GM21360 (cell line): ENCODE measurements around the gene SNX20.
A peak's percentile ranks its signal among the peaks of the same experiment; 100 is the strongest.

ENCODE experiments used
- ATAC-seq: cut with Tn5 transposase; IDR thresholded peaks from one replicate; pipeline ENCODE4 v1.9.1; 2021; ENCODE audit warnings: mild to moderate bottlenecking, moderate library complexity; ENCODE audit not compliant: unreplicated experiment

Gene SNX20

GRCh38 chr16:50681021-50681885 lies at the start of gene SNX20:
Gene SNX20, minus strand, starts transcription at chr16:50681312. Its CDS starts 3,786 bp downstream, at chr16:50677526.
- peak; percentile 33 for ATAC-seq

GRCh38 chr16:50724306-50724705 lies 43.2 kb upstream of the SNX20 start:
- ATAC-seq, result no peak

DNA sequence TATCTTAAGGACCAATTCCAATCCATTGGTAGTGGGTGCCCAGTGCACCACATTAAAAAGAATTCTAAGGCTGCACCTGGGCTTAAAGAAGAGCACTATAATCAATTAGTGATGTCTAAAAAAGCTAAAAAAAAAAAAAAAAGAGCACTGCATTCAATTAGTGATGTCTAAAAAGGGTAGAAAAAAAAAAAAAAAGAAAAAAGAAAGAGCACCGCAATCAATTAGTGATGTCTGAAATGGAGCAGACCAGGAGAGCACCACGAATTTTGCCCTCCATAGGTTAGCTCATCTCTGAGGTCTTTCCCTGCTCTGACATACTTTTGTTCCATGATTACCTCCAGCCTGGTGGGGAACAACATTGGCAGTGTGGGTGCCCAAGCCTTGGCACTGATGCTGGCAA lies 41.8 kb upstream of the SNX20 start:
- ATAC-seq, result no peak

GRCh38 chr16:50722405-50722737 lies 41.3 kb upstream of the SNX20 start:
- ATAC-seq, result no peak

DNA sequence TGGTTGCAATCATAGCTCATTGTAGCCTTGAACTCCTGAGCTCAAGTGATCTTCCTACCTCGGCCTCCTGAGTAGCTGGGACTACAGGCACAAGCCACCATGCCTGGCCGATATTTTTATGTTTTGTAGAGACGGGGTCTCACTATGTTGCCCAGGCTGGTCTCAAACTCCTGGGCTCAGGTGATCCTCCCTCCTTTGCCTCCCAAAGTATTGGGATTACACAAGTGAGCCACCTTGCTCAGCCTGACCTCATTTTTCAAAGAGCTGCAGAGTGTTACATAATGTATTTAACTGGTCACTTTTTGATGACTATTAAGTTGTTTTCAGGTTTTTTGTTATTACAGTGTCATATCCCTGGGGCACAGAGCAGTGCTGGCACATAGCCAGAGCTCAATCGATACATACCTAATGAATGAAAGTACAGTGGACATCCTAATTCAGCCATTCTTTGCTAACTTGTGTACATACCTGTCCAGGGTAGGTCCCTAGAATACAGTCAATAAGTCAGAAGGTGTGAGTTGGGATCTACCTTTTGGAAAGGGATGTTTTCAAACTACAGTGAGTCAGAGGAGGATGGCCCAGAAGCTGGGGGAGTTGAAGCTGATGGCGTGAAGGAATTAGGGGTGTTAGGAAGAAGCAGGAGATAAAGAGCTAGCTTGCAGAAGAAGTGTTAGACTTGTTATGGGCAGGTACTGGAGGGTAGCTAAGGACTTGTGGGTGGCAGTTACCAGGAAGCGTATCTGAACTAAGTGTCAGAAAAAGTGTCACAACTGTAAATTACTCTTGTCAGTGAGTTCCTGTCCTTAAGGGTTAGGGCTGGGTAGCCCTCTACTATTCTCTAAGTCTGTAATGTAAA lies 40.7 kb upstream of the SNX20 start:
- no peak for ATAC-seq

DNA sequence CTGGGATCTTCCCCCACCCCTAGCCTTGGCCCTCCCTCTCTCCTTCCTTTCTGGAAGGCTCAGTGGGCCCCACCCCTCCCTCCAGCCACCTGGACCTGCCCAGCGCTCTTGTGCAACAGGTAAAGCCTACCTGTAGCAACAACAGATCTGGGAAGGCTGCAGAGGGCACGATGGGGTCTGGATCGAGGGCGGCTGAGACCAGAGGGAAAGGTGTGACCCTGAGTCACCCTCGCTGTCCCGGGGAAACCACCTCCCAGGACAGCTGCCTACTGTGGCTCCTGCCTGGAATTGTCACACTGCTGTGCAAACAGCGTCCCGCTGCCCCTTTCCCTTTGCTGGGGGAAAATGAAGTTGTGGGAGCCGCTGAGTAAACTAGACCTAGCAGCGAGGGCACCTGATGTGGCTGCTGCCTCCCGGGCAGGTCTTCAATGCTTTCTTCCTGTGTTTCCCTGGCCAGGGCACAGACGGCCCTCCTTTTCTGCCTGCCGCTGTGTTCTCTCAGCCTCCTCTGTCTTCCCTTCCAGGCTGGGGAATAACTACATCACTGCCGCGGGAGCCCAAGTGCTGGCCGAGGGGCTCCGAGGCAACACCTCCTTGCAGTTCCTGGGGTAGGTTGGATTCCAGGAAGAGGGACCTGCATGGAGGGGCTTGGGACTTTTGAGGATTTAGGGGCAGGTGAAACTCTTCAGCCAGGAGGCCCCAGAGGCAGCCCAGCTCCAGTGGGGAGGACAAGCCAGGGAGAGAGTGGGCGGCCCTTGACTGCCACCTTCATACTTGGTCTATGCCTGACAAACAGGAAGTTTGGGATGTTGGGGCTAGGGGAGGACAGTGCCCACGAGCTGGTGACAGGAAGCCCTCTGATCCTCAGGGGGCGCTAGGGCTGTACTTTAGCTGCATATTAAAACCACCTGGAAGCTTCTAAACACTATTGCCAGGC lies 38.6 kb upstream of the SNX20 start:
- no peak for ATAC-seq

- ATAC-seq, result no peak
Measured at GRCh38 chr16:50718761-50719400, 37.8 kb upstream of the SNX20 start.

DNA sequence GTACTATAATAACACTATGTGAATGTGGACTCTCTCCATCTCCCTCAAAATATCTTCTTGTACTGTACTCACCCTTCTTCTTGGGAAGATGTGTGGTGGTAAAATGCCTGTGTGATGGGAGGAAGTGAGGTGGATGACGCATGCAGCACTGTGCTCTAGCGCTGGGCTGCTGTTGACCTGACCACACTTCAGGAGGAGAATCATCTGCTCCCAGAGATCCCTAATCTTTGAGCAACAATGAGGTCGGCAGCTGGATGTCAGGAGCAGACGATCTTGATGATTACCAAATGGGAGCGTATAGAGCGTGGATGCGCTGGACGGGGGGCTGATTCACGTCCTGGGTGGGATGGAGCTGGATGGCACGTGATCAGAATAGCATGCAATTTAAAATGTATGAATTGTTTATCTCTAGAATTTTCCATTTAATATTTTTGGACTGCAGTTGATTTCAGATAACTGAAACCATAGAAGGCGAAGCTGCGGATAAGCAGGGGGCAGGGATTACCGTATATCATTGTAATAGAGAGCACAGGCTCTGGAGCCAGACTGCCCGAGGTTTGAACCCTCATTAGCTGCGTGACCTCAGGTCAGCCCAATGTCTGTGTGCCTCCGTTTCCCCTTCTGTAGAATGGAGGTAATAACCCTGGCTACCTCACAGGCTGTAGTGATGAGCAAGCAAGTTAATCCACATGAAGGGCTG lies 37.1 kb upstream of the SNX20 start:
- ATAC-seq, result no peak

DNA sequence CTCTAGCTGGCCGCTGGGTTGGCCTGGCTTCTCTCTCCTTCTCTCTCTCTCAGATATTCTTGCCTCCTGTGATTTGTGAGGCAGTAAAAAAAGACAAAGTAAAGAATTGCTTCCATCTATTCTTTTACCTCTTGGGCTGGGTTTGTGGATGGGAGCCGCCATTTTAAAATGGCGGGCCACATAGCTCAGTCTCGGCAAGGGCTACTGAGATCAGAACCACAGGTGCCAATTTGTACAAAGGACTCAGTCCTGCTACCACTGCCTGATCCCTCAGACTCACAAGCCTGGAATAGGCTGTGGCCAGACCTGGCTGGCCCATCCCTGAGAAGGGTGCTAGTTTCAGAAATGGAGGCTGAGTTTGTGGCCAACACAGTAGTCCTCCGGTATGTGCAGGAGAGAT lies 36.4 kb upstream of the SNX20 start:
- ATAC-seq, result no peak

DNA sequence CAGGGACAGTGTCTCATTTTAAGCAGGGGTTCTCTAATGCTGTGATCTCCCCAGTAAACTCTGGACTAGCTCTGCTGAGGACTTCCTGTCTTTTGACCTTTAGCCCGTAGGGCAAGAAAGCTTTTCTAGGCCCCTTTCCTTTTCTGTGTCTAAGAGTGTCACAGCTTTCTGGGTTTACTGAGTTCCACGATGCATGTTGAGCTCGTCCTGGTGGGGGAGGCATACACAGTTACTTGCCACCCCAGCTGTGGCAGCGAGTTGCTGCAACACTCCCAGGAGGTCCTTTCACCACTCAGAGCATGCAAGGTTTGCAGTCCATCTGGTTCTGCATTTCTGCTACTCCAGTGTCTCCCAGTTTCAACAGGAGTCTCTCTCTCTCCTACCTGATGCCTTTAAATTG lies 36.0 kb upstream of the SNX20 start:
- no peak for ATAC-seq

DNA sequence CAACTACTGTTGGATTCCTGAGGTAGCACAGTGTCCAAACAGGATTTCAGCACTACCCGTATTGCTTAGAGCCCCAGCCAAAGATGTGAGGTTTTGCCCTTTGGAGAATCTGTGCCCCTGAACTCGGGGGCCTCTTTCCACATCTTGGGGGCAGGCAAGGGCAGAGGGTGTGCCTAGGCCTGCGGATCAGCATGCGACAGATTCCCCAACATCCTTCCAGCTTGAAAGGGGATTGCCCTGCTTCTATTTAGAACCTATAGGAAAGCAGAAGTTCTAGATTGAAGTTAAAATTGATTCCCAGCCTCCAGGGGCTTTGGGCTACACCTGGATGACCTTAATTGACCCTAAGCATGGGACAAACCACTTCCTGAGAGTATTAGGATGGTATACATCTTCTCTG lies 31.8 kb upstream of the SNX20 start:
- no peak for ATAC-seq

DNA sequence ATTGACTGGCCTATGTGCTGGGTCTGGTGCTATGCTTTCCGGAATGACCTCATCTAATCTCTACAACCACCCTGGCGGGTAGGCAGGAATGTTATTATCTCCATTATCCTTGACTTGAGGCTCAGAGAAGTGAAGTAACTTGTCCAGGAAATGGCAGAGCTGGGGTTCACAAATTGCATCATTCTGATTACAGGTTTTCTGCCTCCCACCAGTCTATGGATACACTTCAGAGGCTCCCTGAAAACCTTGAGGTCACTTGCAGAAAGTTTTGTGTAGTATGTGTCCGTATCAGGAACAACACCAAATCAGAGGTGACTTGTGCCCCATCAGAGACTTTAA lies 31.4 kb upstream of the SNX20 start:
- ATAC-seq, result no peak

DNA sequence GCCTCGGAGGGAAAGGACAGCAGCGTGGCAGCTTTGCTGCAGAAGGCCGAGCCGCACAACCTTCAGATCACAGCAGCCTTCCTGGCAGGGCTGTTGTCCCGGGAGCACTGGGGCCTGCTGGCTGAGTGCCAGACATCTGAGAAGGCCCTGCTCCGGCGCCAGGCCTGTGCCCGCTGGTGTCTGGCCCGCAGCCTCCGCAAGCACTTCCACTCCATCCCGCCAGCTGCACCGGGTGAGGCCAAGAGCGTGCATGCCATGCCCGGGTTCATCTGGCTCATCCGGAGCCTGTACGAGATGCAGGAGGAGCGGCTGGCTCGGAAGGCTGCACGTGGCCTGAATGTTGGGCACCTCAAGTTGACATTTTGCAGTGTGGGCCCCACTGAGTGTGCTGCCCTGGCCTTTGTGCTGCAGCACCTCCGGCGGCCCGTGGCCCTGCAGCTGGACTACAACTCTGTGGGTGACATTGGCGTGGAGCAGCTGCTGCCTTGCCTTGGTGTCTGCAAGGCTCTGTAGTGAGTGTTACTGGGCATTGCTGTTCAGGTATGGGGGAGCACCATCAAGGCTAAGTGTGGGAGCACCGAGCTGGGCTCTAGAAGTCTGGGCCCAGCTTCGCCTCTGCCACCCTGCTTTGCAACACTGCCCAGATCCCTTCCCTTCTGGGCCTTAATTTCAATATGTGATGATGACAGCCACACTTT lies 30.9 kb upstream of the SNX20 start:
- ATAC-seq, result no peak

DNA sequence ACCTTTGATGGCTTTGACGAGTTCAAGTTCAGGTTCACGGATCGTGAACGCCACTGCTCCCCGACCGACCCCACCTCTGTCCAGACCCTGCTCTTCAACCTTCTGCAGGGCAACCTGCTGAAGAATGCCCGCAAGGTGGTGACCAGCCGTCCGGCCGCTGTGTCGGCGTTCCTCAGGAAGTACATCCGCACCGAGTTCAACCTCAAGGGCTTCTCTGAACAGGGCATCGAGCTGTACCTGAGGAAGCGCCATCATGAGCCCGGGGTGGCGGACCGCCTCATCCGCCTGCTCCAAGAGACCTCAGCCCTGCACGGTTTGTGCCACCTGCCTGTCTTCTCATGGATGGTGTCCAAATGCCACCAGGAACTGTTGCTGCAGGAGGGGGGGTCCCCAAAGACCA lies 29.9 kb upstream of the SNX20 start:
- no peak for ATAC-seq

DNA sequence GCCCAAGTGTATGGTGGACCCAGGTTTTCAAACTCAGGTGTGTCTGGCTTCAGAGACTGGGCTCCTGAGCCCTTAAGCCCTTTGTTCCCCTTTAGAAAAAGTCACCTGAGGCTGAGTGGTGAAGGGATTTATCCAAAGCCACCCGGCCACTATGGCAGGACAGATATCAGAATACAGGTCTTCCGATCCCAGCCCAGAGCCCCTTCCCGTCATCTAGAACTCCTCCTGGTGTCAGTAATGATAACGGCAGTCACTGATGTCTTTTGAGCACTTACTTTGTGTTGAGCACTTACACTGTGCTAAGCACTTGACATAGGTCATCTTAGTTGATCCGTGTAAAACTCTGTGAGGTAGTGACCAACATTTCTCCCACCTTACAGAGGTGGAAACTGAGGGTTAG lies 28.9 kb upstream of the SNX20 start:
- no peak for ATAC-seq

GRCh38 chr16:50709061-50709684 lies 28.1 kb upstream of the SNX20 start:
- ATAC-seq, result no peak

DNA sequence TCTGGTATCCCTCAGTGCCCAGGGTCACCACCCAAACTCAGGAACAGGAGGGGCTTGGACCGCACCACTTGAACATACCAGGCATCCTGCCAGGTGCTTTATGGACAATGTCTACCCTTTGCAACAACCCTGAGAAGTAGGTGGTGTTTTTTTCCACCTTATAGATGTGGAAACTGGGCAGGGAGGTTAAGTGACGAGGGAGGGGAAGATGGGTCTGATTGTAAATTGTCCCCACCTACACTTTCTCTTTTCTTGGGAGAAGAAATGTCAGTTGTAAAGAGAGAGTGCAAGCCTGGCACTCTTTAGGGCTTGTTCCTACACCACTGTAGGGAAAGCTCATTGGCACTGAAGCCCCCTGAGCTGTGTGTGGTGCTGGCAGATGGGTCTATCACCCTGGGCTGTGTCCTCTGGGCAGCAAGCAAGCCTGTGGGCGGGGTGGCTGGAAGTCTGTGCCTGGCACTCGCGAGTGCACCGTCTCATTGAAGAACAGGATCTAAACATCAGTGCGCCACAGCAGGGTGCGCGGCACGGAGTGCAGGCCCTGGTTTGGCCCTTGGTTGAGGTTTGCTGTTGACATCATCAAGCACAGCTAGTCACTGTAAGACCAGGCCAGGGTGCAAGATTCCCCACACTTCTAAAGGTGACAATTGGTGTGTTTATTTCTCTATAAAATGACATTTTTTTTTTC lies 27.4 kb upstream of the SNX20 start:
- ATAC-seq, result no peak

GRCh38 chr16:50706250-50706649 lies 25.1 kb upstream of the SNX20 start:
- no peak for ATAC-seq
